Mucosa of descending colon (tissue), 3 donors: ENCODE data around the gene TCAF1. TPM values are rescaled to one million over a fixed set of nuclear protein-coding genes. Genes with fewer than 3 reads are reported as not detected.

Source experiments
- ATAC-seq: fragments of 200-7000 bp; cut with Tn5 transposase; one replicate; pipeline ENCODE4 v1.9.1; 2020; ENCODE audit warnings: mild to moderate bottlenecking, moderate library complexity
- DNase-seq, 3 donors: peaks; one replicate each; pipeline ENCODE4 v3.0.0-alpha.2; 2020
- H3K36me3 ChIP-seq: fragments of 200-600 bp; one replicate; pipeline ENCODE4 v1.8.0; 2021; ENCODE audit warnings: low read depth, mild to moderate bottlenecking
- H3K4me1 ChIP-seq: fragments of 200-600 bp; one replicate; pipeline ENCODE4 v1.8.0; 2021; ENCODE audit warnings: low read depth, mild to moderate bottlenecking
- H3K4me3 ChIP-seq: fragments of 200-600 bp; one replicate; pipeline ENCODE4 v1.8.0; 2021; ENCODE audit warnings: mild to moderate bottlenecking
- H3K9me3 ChIP-seq: fragments of 200-600 bp; one replicate; pipeline ENCODE4 v1.8.0; 2021; ENCODE audit warnings: mild to moderate bottlenecking
- CTCF ChIP-seq: fragments of 200-600 bp; IDR thresholded peaks from one replicate; pipeline ENCODE4 v1.8.0; 2022; ENCODE audit warnings: antibody characterized with exemption, mild to moderate bottlenecking
- intact Hi-C, 2 donors: fragments of 100-400 bp; cut with DNase I in 1 of 2; cut with micrococcal nuclease in 1 of 2; formaldehyde crosslinking; loops; one replicate each; pipeline versions ENCODE4 v1.11.0 to v1.11.1; 2022; cut with DNase I, micrococcal nuclease
- total RNA-seq, 3 donors: library from RNA; stranded (reverse); fragmentation: NEBNext Ultra II Directional in 2 of 3; extraction: Animal tissue kit (Norgen Biotek cat#: 25700) in 2 of 3; gene quantifications; one replicate each; pipeline versions ENCODE4 v1.2.1 to v1.2.4, GENCODE V29; 2021 to 2023
- donor health status: DM: no; HTN: no; CAD: no; lungs with moderate emphysema.
- donor health status: DM: no; HTN: no; CAD: no.
- donor health status: DM: no; HTN: yes; CAD: no.

Gene TCAF1
- total RNA-seq, 3 donors from 2014 or later: 36.2 to 56.0 (median 46.2) TPM

GRCh38 chr7:143896667-143897066 is 5.3 kb downstream of the TCAF1 start:
- peaks cover 15% of the 10 kb centered on the region for H3K4me1 ChIP-seq
- intact Hi-C loops: no loop called here
- no peaks in the 10 kb centered on the region for H3K36me3 ChIP-seq
- TF ChIP-seq CTCF: no peak
- ATAC-seq (no peak), DNase-seq (no peak)
- no peak overlapping the region for H3K4me3 ChIP-seq
- H3K9me3 ChIP-seq: no peaks in the 10 kb centered on the region

DNA sequence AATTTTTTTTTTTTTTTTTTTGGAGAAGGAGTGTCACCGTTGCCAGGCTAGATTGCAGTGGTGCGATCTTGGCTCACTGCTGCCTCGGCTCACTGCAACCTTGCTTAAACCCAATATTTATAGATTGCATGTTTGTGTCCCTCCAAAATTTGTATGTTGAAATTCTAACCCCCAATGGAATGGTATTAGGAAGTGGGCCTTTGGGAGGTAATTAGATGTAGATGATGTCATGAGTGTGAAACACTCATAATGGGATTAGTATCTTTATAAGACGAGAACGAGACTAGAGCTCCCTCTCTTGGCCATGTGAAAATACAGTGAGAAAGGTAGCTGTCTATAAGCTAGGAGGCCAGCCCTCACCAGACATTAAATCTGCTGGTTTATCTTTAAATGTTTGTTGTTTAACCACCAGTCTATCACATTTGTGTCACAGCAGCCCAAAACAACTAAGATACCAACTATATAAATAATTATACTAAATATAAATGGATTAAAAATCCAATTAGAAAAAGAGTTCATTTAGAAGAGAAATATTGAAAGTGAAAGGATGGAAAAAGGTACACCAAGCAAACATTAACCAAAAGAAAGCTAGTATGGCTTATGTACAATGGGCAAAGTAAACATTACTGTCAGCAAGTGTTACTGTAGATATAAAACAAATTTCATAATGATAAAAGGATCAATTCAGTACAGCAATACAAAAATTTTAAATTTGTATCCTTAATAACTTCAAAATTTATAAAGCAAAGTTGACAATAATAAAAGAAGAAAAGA is 9.3 kb downstream of the TCAF1 start:
- ATAC-seq (peak; percentile 70), DNase-seq (no peak)
- intact Hi-C loops: no loop called here
- H3K4me1 ChIP-seq: no peaks in the 10 kb centered on the region
- H3K36me3 ChIP-seq: no peaks in the 10 kb centered on the region
- no peak for TF ChIP-seq CTCF
- H3K9me3 ChIP-seq: no peaks in the 10 kb centered on the region
- no peak overlapping the region for H3K4me3 ChIP-seq

DNA sequence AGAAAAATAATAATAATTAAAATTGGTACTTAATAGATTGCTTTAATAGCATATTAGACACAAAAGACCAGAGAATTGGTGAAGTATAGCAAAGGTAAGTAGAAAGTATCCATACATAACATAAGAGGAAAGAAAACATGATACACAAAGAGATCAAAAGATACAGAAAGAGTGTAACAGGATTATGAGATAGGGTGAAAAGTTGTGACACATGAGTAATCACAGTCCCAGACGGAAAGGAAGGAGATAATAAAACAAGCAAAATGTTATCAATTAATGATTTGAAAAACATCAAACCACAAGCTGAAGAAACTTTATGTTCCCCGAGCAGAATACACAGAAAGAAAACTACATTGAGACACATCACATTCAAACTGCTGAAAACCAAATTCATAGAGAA is 10.5 kb downstream of the TCAF1 start:
- DNase-seq: no peak
- intact Hi-C loops: no loop called here

DNA sequence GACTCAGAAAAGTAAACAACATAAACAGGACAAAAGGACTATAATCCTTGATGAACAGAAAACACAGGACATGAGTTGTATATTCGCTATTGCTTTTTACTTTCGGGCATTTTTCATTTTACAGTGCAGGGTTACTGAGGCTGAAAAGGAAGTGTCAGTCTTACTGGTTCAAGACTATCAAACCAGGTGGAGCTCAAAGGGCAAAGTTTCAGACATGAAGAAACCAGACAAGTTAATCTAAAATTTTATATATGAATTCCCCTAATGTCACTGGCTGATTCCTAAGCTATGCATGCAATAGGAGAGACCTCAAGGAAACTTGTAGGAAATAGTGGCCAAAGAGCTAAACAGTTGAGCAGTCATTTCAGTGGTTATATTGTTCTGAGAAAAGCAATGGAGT is 11.4 kb downstream of the TCAF1 start:
- TF ChIP-seq CTCF: no peak
- no peaks in the 10 kb centered on the region for H3K9me3 ChIP-seq
- intact Hi-C loops: no loop called here
- H3K36me3 ChIP-seq: no peaks in the 10 kb centered on the region
- H3K4me1 ChIP-seq: no peaks in the 10 kb centered on the region
- ATAC-seq: peak; percentile 71
- H3K4me3 ChIP-seq: no peak overlapping the region
- DNase-seq: no peak

More for the DNA sequence above, 10.5 kb downstream of the TCAF1 start:
- Histone ChIP-seq H3K36me3 (no peaks in the 10 kb centered on the region), H3K4me1 (no peaks in the 10 kb centered on the region), H3K4me3 (no peak overlapping the region), H3K9me3 (no peaks in the 10 kb centered on the region)
- no peak for TF ChIP-seq CTCF
- ATAC-seq: no peak

DNA sequence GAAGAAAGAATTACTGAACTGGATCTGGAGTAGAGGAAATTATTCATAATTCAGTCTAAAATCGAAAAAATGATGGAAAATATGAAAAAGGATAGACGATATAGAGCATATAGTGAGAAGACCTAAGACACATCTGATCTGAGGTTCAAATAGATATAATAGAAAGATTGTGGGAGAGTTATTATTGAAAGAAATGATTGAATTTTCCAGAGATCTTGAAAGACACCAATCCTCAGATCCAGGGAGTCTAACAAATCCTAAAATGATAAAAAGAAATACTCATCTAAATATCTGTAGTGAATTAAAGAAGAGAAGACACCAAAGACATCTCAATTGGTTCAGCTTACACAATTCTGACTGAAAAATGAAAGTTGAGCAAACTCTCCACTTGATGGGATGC is 12.9 kb downstream of the TCAF1 start:
- ATAC-seq: no peak
- Histone ChIP-seq H3K36me3 (no peaks in the 10 kb centered on the region), H3K4me1 (no peaks in the 10 kb centered on the region), H3K4me3 (no peak overlapping the region), H3K9me3 (no peaks in the 10 kb centered on the region)
- DNase-seq: no peak
- intact Hi-C loops: no loop called here
- no peak for TF ChIP-seq CTCF
